Keratinocyte (primary cell): Measurements from ENCODE around the gene NPAS3.

Experiments used
- CTCF ChIP-seq, 3 experiments: IDR thresholded peaks in 1 of 3; conservative IDR thresholded peaks in 1 of 3; optimal IDR thresholded peaks in 1 of 3; 2 replicates in 2 of 3; 3 replicates in 1 of 3; pipeline versions ENCODE3 to v1.5.1; 2011; ENCODE audit warnings: low read length in 3 of 3, mild to moderate bottlenecking in 3 of 3, moderate library complexity in 2 of 3, control low read depth in 1 of 3, inconsistent platforms in 1 of 3; ENCODE audit not compliant: insufficient read depth in 2 of 3; ENCODE audit errors: extremely low read depth in 1 of 3
- EZH2 ChIP-seq: IDR thresholded peaks from one replicate; pipeline ENCODE4 v1.6.1; 2012; ENCODE audit warnings: inconsistent platforms, mild to moderate bottlenecking, low read length, moderate library complexity

GRCh38 chr14:33555710-33556350 lies 617.2 kb downstream of the NPAS3 start:
- TF ChIP-seq CTCF (optimal IDR thresholded peaks at IDR 0.05 in 1 of 3, IDR thresholded peaks at IDR 0.05 in 1 of 3, conservative IDR thresholded peaks at IDR 0.05 in 1 of 3; ENCODE audit: extremely low read depth in 1 of 3, insufficient read depth in 2 of 3, low read length in 3 of 3) (no peak), EZH2 (no peak)
